Calu3 (cell line): Measurements from ENCODE around the gene EPHB6. TPM values are rescaled to one million over a fixed set of nuclear protein-coding genes. Genes with fewer than 3 reads are reported as not detected.

Source experiments
- BruUV-seq: library from RNA; stranded (reverse); fragments of 400-500 nt; replicated peaks from 2 replicates; lab custom pipeline; 2021; lab: Mats Ljungman, UMichigan
- CTCF ChIA-PET: fragments of 300-600 bp; sonication (Branson Sonifier 250); formaldehyde crosslinking; loops from one replicate; lab custom pipeline; 2022; ENCODE audit warnings: antibody characterized with exemption; lab: Charles Lee
- DNase-seq: peaks from one replicate; pipeline ENCODE4 v3.0.0; 2022
- H3K27ac Mint-ChIP-seq: one replicate; pipeline ENCODE4 v1.8.0; 2022; ENCODE audit warnings: mixed read lengths; ENCODE audit not compliant: unreplicated experiment
- H3K27me3 Mint-ChIP-seq: one replicate; pipeline ENCODE4 v1.8.0; 2022; ENCODE audit warnings: mixed read lengths; ENCODE audit not compliant: unreplicated experiment
- H3K36me3 Mint-ChIP-seq: one replicate; pipeline ENCODE4 v1.8.0; 2022; ENCODE audit warnings: mild to moderate bottlenecking, moderate library complexity, mixed read lengths; ENCODE audit not compliant: insufficient read depth, unreplicated experiment
- H3K4me1 Mint-ChIP-seq: one replicate; pipeline ENCODE4 v1.8.0; 2022; ENCODE audit warnings: mild to moderate bottlenecking, low read depth, mixed read lengths; ENCODE audit not compliant: unreplicated experiment
- H3K4me3 Mint-ChIP-seq: one replicate; pipeline ENCODE4 v1.8.0; 2022; ENCODE audit warnings: mild to moderate bottlenecking, low read depth, moderate library complexity, mixed read lengths; ENCODE audit not compliant: unreplicated experiment
- H3K9me3 Mint-ChIP-seq: one replicate; pipeline ENCODE4 v1.8.0; 2022; ENCODE audit warnings: low read depth, mixed read lengths; ENCODE audit not compliant: unreplicated experiment
- intact Hi-C: fragments of 100-400 bp; cut with micrococcal nuclease; formaldehyde crosslinking; loops from one replicate; pipeline ENCODE4 v1.10.0; 2022; ENCODE audit not compliant: unreplicated experiment
- total RNA-seq: library from RNA; stranded (reverse); gene quantifications from 2 replicates; pipeline ENCODE4 v1.2.3, GENCODE V29; 2022
- TF ChIP-seq, protein P1 (sequence below): fragments of 200-600 bp; IDR thresholded peaks from one replicate; pipeline ENCODE4 v1.8.0; 2022; ENCODE audit warnings: antibody characterized with exemption; ENCODE audit not compliant: unreplicated experiment

EPHB6 gene
- total RNA-seq, 1 experiment from 2014 or later, result 3.0 TPM

DNA sequence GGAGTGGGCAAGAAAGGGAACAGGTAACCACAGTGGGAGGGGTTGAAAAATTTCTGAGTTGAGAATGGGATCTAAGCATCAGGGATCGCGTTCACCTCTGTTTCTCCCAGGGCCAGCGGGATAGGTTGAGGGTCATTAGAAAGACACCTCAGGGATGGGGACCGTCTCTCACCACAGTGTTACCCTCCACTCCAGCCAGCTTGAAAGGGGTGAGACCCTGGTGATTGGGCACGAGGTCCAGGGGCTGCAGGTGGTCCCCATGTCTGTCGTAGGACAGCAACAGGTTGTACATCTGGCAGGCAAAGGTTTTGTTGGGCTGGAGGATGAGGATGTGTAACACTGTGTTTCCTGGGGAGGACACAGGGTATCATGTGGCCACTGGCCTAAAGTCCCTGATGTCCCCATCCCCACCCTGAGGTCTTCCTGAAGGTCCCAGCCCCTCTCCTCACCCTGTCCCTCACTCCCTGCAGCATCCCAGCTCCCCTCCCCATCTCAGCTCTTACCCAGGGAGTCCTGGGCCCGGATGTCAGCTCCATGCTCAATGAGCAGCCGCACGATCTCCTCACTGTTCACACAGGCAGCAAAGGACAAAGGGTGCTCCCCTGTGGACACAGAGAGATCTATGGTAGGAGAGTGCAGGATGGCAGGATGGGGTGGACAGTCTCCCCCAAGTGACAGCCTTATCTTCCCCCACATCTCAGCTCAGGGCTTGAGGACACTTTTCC is 21.5 kb downstream of the EPHB6 start:
- TF ChIP-seq, protein P1, sequence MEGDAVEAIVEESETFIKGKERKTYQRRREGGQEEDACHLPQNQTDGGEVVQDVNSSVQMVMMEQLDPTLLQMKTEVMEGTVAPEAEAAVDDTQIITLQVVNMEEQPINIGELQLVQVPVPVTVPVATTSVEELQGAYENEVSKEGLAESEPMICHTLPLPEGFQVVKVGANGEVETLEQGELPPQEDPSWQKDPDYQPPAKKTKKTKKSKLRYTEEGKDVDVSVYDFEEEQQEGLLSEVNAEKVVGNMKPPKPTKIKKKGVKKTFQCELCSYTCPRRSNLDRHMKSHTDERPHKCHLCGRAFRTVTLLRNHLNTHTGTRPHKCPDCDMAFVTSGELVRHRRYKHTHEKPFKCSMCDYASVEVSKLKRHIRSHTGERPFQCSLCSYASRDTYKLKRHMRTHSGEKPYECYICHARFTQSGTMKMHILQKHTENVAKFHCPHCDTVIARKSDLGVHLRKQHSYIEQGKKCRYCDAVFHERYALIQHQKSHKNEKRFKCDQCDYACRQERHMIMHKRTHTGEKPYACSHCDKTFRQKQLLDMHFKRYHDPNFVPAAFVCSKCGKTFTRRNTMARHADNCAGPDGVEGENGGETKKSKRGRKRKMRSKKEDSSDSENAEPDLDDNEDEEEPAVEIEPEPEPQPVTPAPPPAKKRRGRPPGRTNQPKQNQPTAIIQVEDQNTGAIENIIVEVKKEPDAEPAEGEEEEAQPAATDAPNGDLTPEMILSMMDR, result no peak
- no peaks in the 10 kb centered on the region for H3K36me3 Mint-ChIP-seq
- peaks cover 77% of the 10 kb centered on the region for H3K27me3 Mint-ChIP-seq
- no peak overlapping the region for H3K4me3 Mint-ChIP-seq
- DNase-seq, result no peak
- no peak overlapping the region for H3K27ac Mint-ChIP-seq
- H3K9me3 Mint-ChIP-seq, result no peaks in the 10 kb centered on the region
- H3K4me1 Mint-ChIP-seq, result peaks cover 7% of the 10 kb centered on the region
- CTCF ChIA-PET, result no interaction called here
- intact Hi-C loops, result no loop called here
- BruUV-seq, result no TSS peak

GRCh38 chr7:142876991-142877910 is 22.4 kb downstream of the EPHB6 start:
- CTCF ChIA-PET, result no interaction called here
- peaks cover 80% of the 10 kb centered on the region for H3K27me3 Mint-ChIP-seq
- no TSS peak for BruUV-seq

DNA sequence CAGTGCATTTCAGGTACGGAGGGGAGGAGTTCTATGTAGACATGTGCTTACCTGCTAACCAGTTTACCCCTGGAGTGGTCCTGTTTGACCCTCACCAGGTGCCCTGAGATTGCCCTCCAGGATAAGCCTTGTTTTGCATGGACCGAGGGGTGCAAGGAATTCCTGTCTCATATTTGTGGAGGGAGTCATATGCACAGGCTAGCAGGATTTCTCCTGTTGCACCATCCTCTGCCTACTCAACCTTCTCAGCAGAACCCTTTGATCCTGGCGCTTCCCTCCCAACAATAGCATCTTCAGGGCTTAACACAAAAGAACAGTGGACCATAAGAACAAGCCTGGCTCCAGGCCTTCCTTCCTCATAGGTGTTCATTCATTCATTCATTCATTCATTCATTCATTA is 23.4 kb downstream of the EPHB6 start:
- intact Hi-C loops, result no loop called here
- no peak for DNase-seq
- Mint-ChIP-seq H3K4me3 (no peak overlapping the region), H3K36me3 (no peaks in the 10 kb centered on the region), H3K9me3 (no peaks in the 10 kb centered on the region), H3K27ac (no peak overlapping the region), H3K27me3 (peaks cover 89% of the 10 kb centered on the region), H3K4me1 (peaks cover 22% of the 10 kb centered on the region)
- no TSS peak for BruUV-seq
- CTCF ChIA-PET, result no interaction called here
- TF ChIP-seq, protein P1, result no peak

More at GRCh38 chr7:142876991-142877910, 22.4 kb downstream of the EPHB6 start:
- no peak for DNase-seq
- TF ChIP-seq, protein P1, result no peak
- Mint-ChIP-seq H3K27ac (no peak overlapping the region), H3K9me3 (no peaks in the 10 kb centered on the region), H3K4me3 (no peak overlapping the region), H3K4me1 (peaks cover 16% of the 10 kb centered on the region), H3K36me3 (no peaks in the 10 kb centered on the region)
- intact Hi-C loops, result no loop called here

DNA sequence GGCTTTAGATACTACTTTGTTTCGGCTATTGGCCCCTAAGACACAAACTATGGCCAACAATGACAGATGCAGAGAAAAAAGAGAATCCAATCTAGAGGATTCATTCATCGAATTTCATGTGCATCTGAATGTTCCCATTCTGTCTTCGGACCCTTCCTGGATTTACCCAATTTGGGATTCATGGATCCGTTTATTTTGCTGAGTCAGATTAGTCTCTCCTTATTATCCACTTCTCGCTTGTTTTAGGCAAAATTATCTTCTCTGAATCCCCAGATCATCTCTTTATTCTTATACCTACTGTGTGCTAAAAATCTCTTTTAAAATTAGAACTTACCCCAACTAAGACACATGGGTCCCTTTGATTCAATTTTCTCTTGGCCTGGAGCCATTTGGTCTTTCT is 24.2 kb downstream of the EPHB6 start:
- TF ChIP-seq, protein P1, result no peak
- Mint-ChIP-seq H3K9me3 (no peaks in the 10 kb centered on the region), H3K27me3 (peaks cover 89% of the 10 kb centered on the region), H3K4me3 (no peak overlapping the region), H3K4me1 (peaks cover 22% of the 10 kb centered on the region), H3K27ac (no peak overlapping the region), H3K36me3 (peaks cover 3% of the 10 kb centered on the region)
- BruUV-seq, result no TSS peak
- CTCF ChIA-PET, result interaction anchor here (0.6 to 4.0 kb wide), 2 partner anchors 82 to 96 kb away, joined by 3 to 40 read pairs; no protein-coding TSS in a partner anchor
- no peak for DNase-seq
- intact Hi-C loops, result no loop called here
